ENCODE results near the gene SNRPA1. TPM values are rescaled to one million over a fixed set of nuclear protein-coding genes. Genes with fewer than 3 reads are reported as not detected.

Gene SNRPA1
- total and polyA plus RNA-seq, 2 donors (not counting 3 experiments of a cell fraction or from before 2014, with no cell fraction given): 68.5 to 82.7 TPM

- H3K9me1 ChIP-seq (replicated peaks; ENCODE audit: control insufficient read depth, extremely low read depth, insufficient read depth, low read length): no peaks in the 10 kb centered on the region
- FAIRE-seq (no peak), DNase-seq (ENCODE audit: low read depth, low spot score) (no peak)
- CTCF ChIA-PET: interaction anchor here (1.2 kb wide), 1 partner anchor 16 kb away, joined by 3 read pairs; no protein-coding TSS in a partner anchor
- peaks cover 93% of the 10 kb centered on the region for H3K79me2 ChIP-seq (ENCODE audit: control insufficient read depth, insufficient read depth, low read length)
- peaks cover 5 to 9% of the 10 kb centered on the region in 2 experiments for H3K36me3 ChIP-seq (ENCODE audit: control insufficient read depth in 2 of 2, extremely low read depth in 1 of 2, insufficient read depth in 2 of 2, low read length in 2 of 2)
- no peak overlapping the region for H3K27ac ChIP-seq (ENCODE audit: insufficient read depth, low read depth, low read length)
- H3K9me3 ChIP-seq (replicated peaks; ENCODE audit: control insufficient read depth, insufficient read depth, low read length): no peaks in the 10 kb centered on the region
- dilution Hi-C loops (cut with MboI; ENCODE audit: extremely low pct_ligation_motif_present, low sequenced_read_pairs): no loop called here
- no peaks in the 10 kb centered on the region for H3K27me3 ChIP-seq (ENCODE audit: control insufficient read depth in 2 of 2, insufficient read depth in 2 of 2, low read length in 2 of 2)
- BruUV-seq (replicated peaks): no TSS peak
- H3K9ac ChIP-seq (replicated peaks; ENCODE audit: extremely low read depth, insufficient read depth, low read length): no peak overlapping the region
- H3K4me3 ChIP-seq (replicated peaks in 1 of 3; ENCODE audit: insufficient read depth in 1 of 3, low read depth in 1 of 3, low read length in 3 of 3): no peak overlapping the region
- TF ChIP-seq, protein P1, sequence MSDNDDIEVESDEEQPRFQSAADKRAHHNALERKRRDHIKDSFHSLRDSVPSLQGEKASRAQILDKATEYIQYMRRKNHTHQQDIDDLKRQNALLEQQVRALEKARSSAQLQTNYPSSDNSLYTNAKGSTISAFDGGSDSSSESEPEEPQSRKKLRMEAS (IDR thresholded peaks at IDR 0.05; ENCODE audit: insufficient read depth, insufficient read length): no peak
- TF ChIP-seq POLR2AphosphoS5 (IDR thresholded peaks at IDR 0.05; ENCODE audit: insufficient read depth, low read depth, low read length): no peak
- no peak for TF ChIP-seq EZH2 (IDR thresholded peaks at IDR 0.05; ENCODE audit: borderline replicate concordance, low read depth, low read length, severe bottlenecking)
- no peak for TF ChIP-seq POLR2A (IDR thresholded peaks at IDR 0.05; ENCODE audit: low read depth, low read length)
- no peak for TF ChIP-seq MYC (IDR thresholded peaks at IDR 0.05; ENCODE audit: low read depth, low read length)
- TF ChIP-seq JUN (IDR thresholded peaks at IDR 0.05; ENCODE audit: borderline replicate concordance, insufficient read depth, insufficient read length, low read depth): no peak
- TF ChIP-seq, protein P2, sequence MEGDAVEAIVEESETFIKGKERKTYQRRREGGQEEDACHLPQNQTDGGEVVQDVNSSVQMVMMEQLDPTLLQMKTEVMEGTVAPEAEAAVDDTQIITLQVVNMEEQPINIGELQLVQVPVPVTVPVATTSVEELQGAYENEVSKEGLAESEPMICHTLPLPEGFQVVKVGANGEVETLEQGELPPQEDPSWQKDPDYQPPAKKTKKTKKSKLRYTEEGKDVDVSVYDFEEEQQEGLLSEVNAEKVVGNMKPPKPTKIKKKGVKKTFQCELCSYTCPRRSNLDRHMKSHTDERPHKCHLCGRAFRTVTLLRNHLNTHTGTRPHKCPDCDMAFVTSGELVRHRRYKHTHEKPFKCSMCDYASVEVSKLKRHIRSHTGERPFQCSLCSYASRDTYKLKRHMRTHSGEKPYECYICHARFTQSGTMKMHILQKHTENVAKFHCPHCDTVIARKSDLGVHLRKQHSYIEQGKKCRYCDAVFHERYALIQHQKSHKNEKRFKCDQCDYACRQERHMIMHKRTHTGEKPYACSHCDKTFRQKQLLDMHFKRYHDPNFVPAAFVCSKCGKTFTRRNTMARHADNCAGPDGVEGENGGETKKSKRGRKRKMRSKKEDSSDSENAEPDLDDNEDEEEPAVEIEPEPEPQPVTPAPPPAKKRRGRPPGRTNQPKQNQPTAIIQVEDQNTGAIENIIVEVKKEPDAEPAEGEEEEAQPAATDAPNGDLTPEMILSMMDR (IDR thresholded peaks at IDR 0.05; ENCODE audit: extremely low read depth in 1 of 2, insufficient read depth in 1 of 2, low read depth in 1 of 2, low read length in 2 of 2): no peak
- TF ChIP-seq GATA2 (IDR thresholded peaks at IDR 0.05; ENCODE audit: insufficient read depth, insufficient read length, low read depth, low read length): no peak
- TF ChIP-seq FOS (IDR thresholded peaks at IDR 0.05; ENCODE audit: borderline replicate concordance, insufficient read depth, low read length): no peak
- H3K4me1 ChIP-seq (ENCODE audit: control insufficient read depth, extremely low read depth, insufficient read depth, low read length): no peaks in the 10 kb centered on the region
- H4K20me1 ChIP-seq (replicated peaks; ENCODE audit: control insufficient read depth, extremely low read depth, insufficient read depth, low read length): peaks cover 19% of the 10 kb centered on the region
- no peak overlapping the region for H3K4me2 ChIP-seq (ENCODE audit: insufficient read depth, low read length)
- no peak overlapping the region for H2AFZ ChIP-seq (ENCODE audit: low read depth, low read length)
- POLR2A ChIA-PET: no interaction called here
- intact Hi-C loops (cut with micrococcal nuclease): no loop called here
Measured at GRCh38 chr15:101232677-101233076, 62.4 kb downstream of the SNRPA1 start.

Other genes starting within 250 kb of the SNRPA1 start
- 47.0 and 50.8 TPM in 2 replicates for gene CHSY1, start 43.2 kb downstream of the SNRPA1 start, total RNA-seq
- gene CHSY1, start 43.2 kb downstream of the SNRPA1 start, polyA plus RNA-seq: 20.3 and 23.7 TPM in 2 replicates
- 70.4 and 73.2 TPM in 2 replicates for gene SELENOS, start 17.8 kb downstream of the SNRPA1 start, total RNA-seq
- 92.4 and 101 TPM in 2 replicates for gene SELENOS, start 17.8 kb downstream of the SNRPA1 start, polyA plus RNA-seq
- gene PCSK6, start 194.5 kb upstream of the SNRPA1 start, total RNA-seq: 0.69 and 0.72 TPM in 2 replicates
- gene PCSK6, start 194.5 kb upstream of the SNRPA1 start, polyA plus RNA-seq: 0.18 and 0.33 TPM in 2 replicates

Measured in endothelial cell of umbilical vein (primary cell).